Activated CD8-positive, alpha-beta memory T cell treated with anti-CD3 and anti-CD28 coated beads, Interleukin-2, amount 50 U/mL, for 48 hours (primary cell): Measurements from ENCODE around the gene LRRC8E.
"Not testable (repeated sequence)": the region's sequence is repeated elsewhere in the genome, so short reads cannot be mapped to it uniquely, and the experiment has no call there.

Experiments
- DNase-seq: peaks from one replicate; pipeline ENCODE4 v3.0.0-alpha.2; 2020

LRRC8E gene

GRCh38 chr19:7855426-7856108 lies 32.7 kb upstream of the LRRC8E start:
- no peak for DNase-seq

GRCh38 chr19:7856109-7856591 lies 32.2 kb upstream of the LRRC8E start:
- DNase-seq = no peak

- DNase-seq = no peak
Measured at GRCh38 chr19:7856679-7857663, 31.3 kb upstream of the LRRC8E start.

- no peak for DNase-seq
Measured at GRCh38 chr19:7857727-7858108, 30.6 kb upstream of the LRRC8E start.

- DNase-seq = no peak
Measured at GRCh38 chr19:7858109-7858770, 30.1 kb upstream of the LRRC8E start.

- DNase-seq = not testable (repeated sequence)
Measured at GRCh38 chr19:7859087-7859486, 29.2 kb upstream of the LRRC8E start.

- no peak for DNase-seq
Measured at GRCh38 chr19:7859831-7860713, 28.2 kb upstream of the LRRC8E start.

- no peak for DNase-seq
Measured at GRCh38 chr19:7860714-7861618, 27.3 kb upstream of the LRRC8E start.

GRCh38 chr19:7861619-7862412 lies 26.5 kb upstream of the LRRC8E start:
- no peak for DNase-seq

- DNase-seq = peak; percentile 85
Measured at GRCh38 chr19:7862413-7862951, 25.8 kb upstream of the LRRC8E start.

- no peak for DNase-seq
Measured at GRCh38 chr19:7863157-7863970, 24.9 kb upstream of the LRRC8E start.

- DNase-seq = no peak
Measured at GRCh38 chr19:7863971-7864689, 24.2 kb upstream of the LRRC8E start.

- DNase-seq = no peak
Measured at GRCh38 chr19:7864690-7865074, 23.6 kb upstream of the LRRC8E start.

- DNase-seq = no peak
Measured at GRCh38 chr19:7865262-7865911, 22.9 kb upstream of the LRRC8E start.

GRCh38 chr19:7866399-7867091 lies 21.8 kb upstream of the LRRC8E start:
- no peak for DNase-seq

- no peak for DNase-seq
Measured at GRCh38 chr19:7867092-7867844, 21.0 kb upstream of the LRRC8E start.

- DNase-seq = no peak
Measured at GRCh38 chr19:7868326-7868670, 20.0 kb upstream of the LRRC8E start.
